Endodermal cell (in vitro differentiated cells): ENCODE data around the gene IFIT2. TPM values are rescaled to one million over a fixed set of nuclear protein-coding genes. Genes with fewer than 3 reads are reported as not detected.
"Not testable (repeated sequence)": the region's sequence is repeated elsewhere in the genome, so short reads cannot be mapped to it uniquely, and the experiment has no call there.

Experiments
- DNase-seq: peaks from one replicate; pipeline ENCODE4 v3.0.0-alpha.2; 2017
- H3K27ac ChIP-seq: 2 replicates; pipeline ENCODE4 v1.5.1; 2013; ENCODE audit warnings: mild to moderate bottlenecking, low read depth, low read length, moderate library complexity
- H3K27me3 ChIP-seq: 2 replicates; pipeline ENCODE4 v1.6.1; 2013; ENCODE audit warnings: mild to moderate bottlenecking, low read length, moderate library complexity; ENCODE audit not compliant: insufficient read depth, control insufficient read depth, poor library complexity, severe bottlenecking
- H3K36me3 ChIP-seq: 2 replicates; pipeline ENCODE4 v1.7.0; 2013; ENCODE audit warnings: mild to moderate bottlenecking, low read length, moderate library complexity; ENCODE audit not compliant: control insufficient read depth, insufficient read depth
- H3K4me1 ChIP-seq: one replicate; pipeline ENCODE4 v1.7.0; 2013; ENCODE audit warnings: low read length; ENCODE audit not compliant: control insufficient read depth, insufficient read depth
- H3K4me3 ChIP-seq: 2 replicates; pipeline ENCODE4 v1.5.1; 2013; ENCODE audit warnings: mild to moderate bottlenecking, low read length, moderate library complexity
- H3K9ac ChIP-seq: 2 replicates; pipeline ENCODE4 v1.6.1; 2013; ENCODE audit warnings: mild to moderate bottlenecking, low read length, moderate library complexity; ENCODE audit not compliant: poor library complexity, severe bottlenecking; ENCODE audit errors: extremely low read depth
- H3K9me3 ChIP-seq: 2 replicates; pipeline ENCODE4 v1.6.1; 2013; ENCODE audit warnings: mild to moderate bottlenecking, low read length, moderate library complexity; ENCODE audit not compliant: control insufficient read depth
- H3K27ac Mint-ChIP-seq: 2 replicates; pipeline ENCODE4 v1.8.0; 2020; ENCODE audit warnings: mixed read lengths
- H3K27me3 Mint-ChIP-seq: 2 replicates; pipeline ENCODE4 v1.8.0; 2021; ENCODE audit warnings: mild to moderate bottlenecking, mixed read lengths; ENCODE audit not compliant: insufficient read depth
- H3K36me3 Mint-ChIP-seq: 2 replicates; pipeline ENCODE4 v1.8.0; 2020; ENCODE audit warnings: low read depth, mixed read lengths
- H3K4me1 Mint-ChIP-seq: 2 replicates; pipeline ENCODE4 v1.8.0; 2020; ENCODE audit warnings: mixed read lengths
- H3K4me3 Mint-ChIP-seq: 2 replicates; pipeline ENCODE4 v1.8.0; 2020; ENCODE audit warnings: mild to moderate bottlenecking, moderate library complexity, mixed read lengths
- H3K9me3 Mint-ChIP-seq: 2 replicates; pipeline ENCODE4 v1.8.0; 2020; ENCODE audit warnings: mild to moderate bottlenecking, mixed read lengths
- CTCF ChIP-seq: fragments of 200-600 bp; sonication (generic); conservative IDR thresholded peaks from 2 replicates; pipeline ENCODE4 v1.5.0; 2021; ENCODE audit warnings: antibody characterized with exemption, mild to moderate bottlenecking
- WGBS, 2 experiments: methylation state at CpG; one replicate each; pipeline versions ENCODE4 v1.1.5 to v1.1.7; 2013; ENCODE audit warnings: missing lambda C conversion rate in 2 of 2, mixed read lengths in 1 of 2; ENCODE audit not compliant: insufficient coverage in 1 of 2, insufficient read length in 1 of 2; 5-methylcytosine and 5-hydroxymethylcytosine counted together
- total RNA-seq, 2 donors: library from RNA; stranded (reverse); fragmentation: NEBNext Ultra II Directional in 1 of 2; extraction: Animal tissue kit (Norgen Biotek cat#: 25700) in 1 of 2; gene quantifications; 2 replicates in 1 of 2; 3 replicates in 1 of 2; pipeline ENCODE4 v1.2.1, GENCODE V29; 2021

Gene IFIT2
- total RNA-seq, 2 donors from 2014 or later = 0.37 TPM; not detected in 1

GRCh38 chr10:89312973-89313372 lies 11.1 kb downstream of the IFIT2 start:
- H3K27me3 ChIP-seq = no peaks in the 10 kb centered on the region
- H3K4me3 ChIP-seq = no peak overlapping the region
- no peaks in the 10 kb centered on the region for H3K36me3 ChIP-seq
- Mint-ChIP-seq H3K4me3 (no peak overlapping the region), H3K9me3 (peaks cover 16% of the 10 kb centered on the region), H3K36me3 (peaks cover 2% of the 10 kb centered on the region), H3K27ac (no peak overlapping the region), H3K4me1 (peaks cover 4% of the 10 kb centered on the region), H3K27me3 (no peaks in the 10 kb centered on the region)
- no peak for DNase-seq
- peaks cover 2% of the 10 kb centered on the region for H3K4me1 ChIP-seq
- TF ChIP-seq CTCF = no peak
- H3K9me3 ChIP-seq = peaks cover 6% of the 10 kb centered on the region
- no peak overlapping the region for H3K9ac ChIP-seq
- no peak overlapping the region for H3K27ac ChIP-seq
- 82% methylated on average over 1 of the region's 1 CpG; no CpG with 5 or more reads in 1 of the 2 experiments for WGBS, 2 experiments

GRCh38 chr10:89314676-89315075 lies 12.8 kb downstream of the IFIT2 start:
- no peak overlapping the region for H3K4me3 Mint-ChIP-seq
- peaks cover 2% of the 10 kb centered on the region for H3K36me3 Mint-ChIP-seq
- H3K27ac Mint-ChIP-seq = no peak overlapping the region
- TF ChIP-seq CTCF = no peak
- no peak for DNase-seq
- H3K4me1 Mint-ChIP-seq = peaks cover 4% of the 10 kb centered on the region
- peaks cover 6% of the 10 kb centered on the region for H3K9me3 ChIP-seq
- H3K36me3 ChIP-seq = no peaks in the 10 kb centered on the region
- no peaks in the 10 kb centered on the region for H3K27me3 Mint-ChIP-seq
- H3K9ac ChIP-seq = no peak overlapping the region
- peaks cover 2% of the 10 kb centered on the region for H3K4me1 ChIP-seq
- H3K4me3 ChIP-seq = no peak overlapping the region
- no peaks in the 10 kb centered on the region for H3K27me3 ChIP-seq
- peaks cover 22% of the 10 kb centered on the region for H3K9me3 Mint-ChIP-seq
- no peak overlapping the region for H3K27ac ChIP-seq

- DNase-seq, H3K27ac Mint-ChIP-seq: not testable (repeated sequence)
- peaks cover 30% of the 10 kb centered on the region for H3K9me3 Mint-ChIP-seq
These were observed 16.2 kb downstream of the IFIT2 start for GRCh38 chr10:89318047-89318446.

GRCh38 chr10:89325081-89325480 lies 23.2 kb downstream of the IFIT2 start:
- not testable (repeated sequence) for H3K9ac ChIP-seq, H3K27ac ChIP-seq, H3K27me3 Mint-ChIP-seq, H3K27me3 ChIP-seq, H3K27ac Mint-ChIP-seq, DNase-seq, H3K4me3 ChIP-seq, H3K4me3 Mint-ChIP-seq, H3K9me3 Mint-ChIP-seq, H3K9me3 ChIP-seq, H3K4me1 ChIP-seq, H3K36me3 Mint-ChIP-seq, H3K36me3 ChIP-seq
- peaks cover 21% of the 10 kb centered on the region for H3K4me1 Mint-ChIP-seq

More at GRCh38 chr10:89318047-89318446, 16.2 kb downstream of the IFIT2 start:
- H3K4me3 Mint-ChIP-seq, H3K27ac ChIP-seq, H3K36me3 ChIP-seq, H3K4me1 Mint-ChIP-seq, H3K27me3 Mint-ChIP-seq, H3K4me3 ChIP-seq, H3K36me3 Mint-ChIP-seq, H3K9ac ChIP-seq, H3K27me3 ChIP-seq, H3K9me3 ChIP-seq, H3K4me1 ChIP-seq: not testable (repeated sequence)
- WGBS, 2 experiments = 89% methylated on average over 4 of the region's 4 CpGs; no CpG with 5 or more reads in 1 of the 2 experiments

GRCh38 chr10:89325856-89326255 lies 24.0 kb downstream of the IFIT2 start:
- H3K27me3 Mint-ChIP-seq, H3K27ac Mint-ChIP-seq, H3K4me3 Mint-ChIP-seq, H3K36me3 ChIP-seq, H3K27me3 ChIP-seq, H3K27ac ChIP-seq, H3K4me1 ChIP-seq, H3K36me3 Mint-ChIP-seq, H3K9ac ChIP-seq, DNase-seq, H3K9me3 ChIP-seq, H3K9me3 Mint-ChIP-seq, H3K4me3 ChIP-seq: not testable (repeated sequence)
- peaks cover 28% of the 10 kb centered on the region for H3K4me1 Mint-ChIP-seq
- WGBS, 2 experiments = 91 to 92% methylated on average over 1 to 2 of the region's 2 CpGs
